Measurements from ENCODE around the gene SNRPA.
"Not testable (repeated sequence)": the region's sequence is repeated elsewhere in the genome, so short reads cannot be mapped to it uniquely, and the experiment has no call there.

Gene SNRPA

DNA sequence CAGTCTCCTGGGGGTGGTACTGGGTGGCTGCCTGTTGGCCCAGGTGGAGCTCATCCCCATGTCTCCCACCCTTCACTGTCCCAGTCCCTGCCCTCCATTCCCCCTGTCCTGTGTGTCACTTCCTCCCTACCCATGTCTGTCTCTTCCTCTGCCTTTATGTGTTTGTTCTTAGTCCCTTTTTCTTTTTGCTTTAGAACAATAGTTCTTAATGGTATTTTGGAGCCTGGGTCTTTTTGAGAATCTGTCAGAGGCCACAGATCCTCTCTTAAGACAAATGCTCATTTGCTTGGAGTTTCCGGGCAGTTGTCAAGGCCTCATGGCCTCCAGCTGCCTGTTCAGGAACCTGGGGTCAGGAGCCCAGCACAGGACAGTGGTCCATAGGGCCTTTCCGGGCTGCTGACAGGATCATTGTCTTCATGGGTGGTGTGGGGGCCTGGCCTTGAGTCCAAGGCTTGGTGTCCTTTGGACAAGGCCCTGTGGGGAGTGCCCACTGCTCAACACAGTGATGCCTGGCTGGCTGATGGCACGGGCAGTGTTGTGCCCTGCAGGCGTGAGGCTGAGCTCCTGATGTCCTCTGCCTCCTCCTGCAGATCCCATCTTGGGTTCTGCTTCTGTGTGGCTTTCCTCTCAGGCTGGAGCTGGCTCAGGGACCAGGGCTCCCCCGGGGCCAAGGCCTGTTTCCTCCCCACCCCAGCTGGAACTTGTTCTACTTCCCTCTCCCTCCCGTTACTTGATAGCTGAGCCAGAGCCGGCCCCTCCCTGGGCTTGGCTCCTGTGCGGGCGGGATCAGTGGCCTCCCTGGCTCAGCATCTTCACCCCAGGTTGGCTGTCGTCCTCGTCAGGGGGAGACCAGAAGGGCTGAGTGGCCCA, 51.5 kb downstream of the SNRPA start:
- no peak for DNase-seq

- DNase-seq: no peak
Measured at GRCh38 chr19:40803170-40803856, 52.3 kb downstream of the SNRPA start.

GRCh38 chr19:40803857-40804782, 53.1 kb downstream of the SNRPA start:
- DNase-seq: no peak

- no peak for DNase-seq
Measured at GRCh38 chr19:40804783-40805242, 53.8 kb downstream of the SNRPA start.

DNA sequence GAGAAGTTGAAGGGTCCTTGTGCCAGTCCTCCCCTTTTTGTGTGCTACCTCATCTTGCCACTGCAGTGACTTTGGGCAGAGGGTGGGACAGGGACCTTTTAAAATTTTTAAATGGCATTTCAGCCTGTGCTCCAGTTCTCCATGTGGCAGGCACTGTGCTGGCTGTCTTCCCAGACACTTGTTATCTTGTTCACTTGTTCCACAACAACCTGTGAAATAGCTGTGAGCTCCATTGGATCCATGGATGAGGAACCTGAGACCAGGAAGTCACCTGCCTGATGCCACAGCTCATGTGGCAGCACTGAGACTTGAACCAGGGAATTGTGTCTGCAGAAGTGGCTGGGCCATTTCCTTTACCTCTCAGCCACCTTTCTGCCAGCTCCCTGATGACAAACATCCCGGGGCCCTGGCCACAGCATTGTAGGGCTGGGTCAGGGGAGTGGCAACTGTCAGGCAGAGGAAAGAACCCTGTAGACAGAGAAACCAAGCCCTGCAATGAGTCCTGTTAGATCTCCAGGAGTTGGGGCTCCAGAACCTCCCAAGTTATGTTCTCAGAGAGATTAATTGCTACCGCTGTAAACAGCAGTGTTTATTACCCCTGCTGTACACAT, 54.4 kb downstream of the SNRPA start:
- DNase-seq: no peak

GRCh38 chr19:40806423-40807146, 55.6 kb downstream of the SNRPA start:
- peak; percentile 98 for DNase-seq

DNA sequence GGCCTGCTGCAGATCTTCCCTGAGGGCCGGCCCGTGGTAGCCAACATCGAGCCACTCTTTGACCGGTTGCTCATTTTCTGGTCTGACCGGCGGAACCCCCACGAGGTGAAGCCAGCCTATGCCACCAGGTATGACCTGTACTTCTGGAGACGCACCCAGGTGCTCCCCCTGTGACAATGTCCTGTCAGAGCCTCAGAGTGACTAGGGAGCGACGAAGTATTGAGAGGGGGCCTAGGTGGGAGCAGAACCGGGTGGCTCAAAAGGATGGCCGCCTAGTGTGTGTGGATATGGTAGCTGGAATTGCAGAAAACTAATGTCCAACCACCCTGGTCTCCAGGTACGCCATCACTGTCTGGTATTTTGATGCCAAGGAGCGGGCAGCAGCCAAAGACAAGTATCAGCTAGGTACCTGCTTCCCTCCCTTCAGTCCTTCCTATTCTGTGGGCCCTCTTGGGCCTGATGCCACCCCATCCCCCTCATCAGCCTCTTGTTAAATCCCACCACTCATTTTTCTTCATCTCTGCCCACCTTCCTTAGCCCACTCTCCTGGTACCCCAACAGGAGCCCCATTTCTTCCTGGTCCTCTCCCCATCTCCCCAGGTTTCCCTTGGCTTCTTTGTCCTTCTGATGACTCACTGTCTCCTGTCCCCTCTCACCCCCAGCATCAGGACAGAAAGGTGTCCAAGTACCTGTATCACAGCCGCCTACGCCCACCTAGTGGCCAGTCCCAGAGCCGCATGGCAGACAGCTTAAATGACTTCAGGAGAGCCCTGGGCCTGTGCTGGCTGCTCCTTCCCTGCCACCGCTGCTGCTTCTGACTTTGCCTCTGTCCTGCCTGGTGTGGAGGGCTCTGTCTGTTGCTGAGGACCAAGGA, 56.4 kb downstream of the SNRPA start:
- no peak for DNase-seq

- DNase-seq: no peak
Measured at GRCh38 chr19:40808021-40808325, 57.0 kb downstream of the SNRPA start.

GRCh38 chr19:40808497-40808896, 57.5 kb downstream of the SNRPA start:
- no peak for DNase-seq

DNA sequence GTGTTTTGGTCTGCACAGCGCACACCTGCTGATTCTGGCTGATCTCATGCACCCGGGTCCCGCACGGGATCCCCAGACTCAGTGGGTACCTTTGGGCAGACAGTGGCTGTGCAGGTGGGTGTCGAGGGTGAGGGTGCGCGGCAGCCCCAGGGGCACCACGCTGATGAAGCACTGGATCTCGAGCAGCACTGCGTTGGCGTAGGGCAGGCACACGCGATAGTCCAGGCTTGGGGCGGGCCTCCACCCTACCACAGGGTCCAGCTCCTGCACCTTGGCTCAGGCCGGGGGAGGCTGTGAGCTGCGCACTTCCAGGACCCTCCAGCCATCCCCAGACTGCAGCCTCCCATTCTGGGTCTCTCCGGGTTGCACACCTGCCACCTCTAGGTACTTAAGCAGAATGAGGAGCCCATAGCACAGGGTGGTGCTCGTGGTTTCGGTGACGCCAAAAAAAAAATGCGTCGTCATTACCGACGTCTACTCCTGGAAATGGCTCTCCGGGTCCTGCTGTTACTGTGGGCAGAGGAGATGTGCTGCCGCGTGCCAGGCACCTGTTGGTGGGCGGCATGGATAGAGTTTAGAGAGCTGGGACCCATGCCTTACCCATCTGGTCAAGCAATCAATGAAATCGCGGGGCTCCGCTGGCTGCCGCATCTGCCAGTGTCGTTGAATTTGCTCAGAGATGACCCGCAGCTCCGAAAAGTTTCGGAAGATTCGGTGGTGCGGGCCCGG, 58.5 kb downstream of the SNRPA start:
- DNase-seq: no peak

DNA sequence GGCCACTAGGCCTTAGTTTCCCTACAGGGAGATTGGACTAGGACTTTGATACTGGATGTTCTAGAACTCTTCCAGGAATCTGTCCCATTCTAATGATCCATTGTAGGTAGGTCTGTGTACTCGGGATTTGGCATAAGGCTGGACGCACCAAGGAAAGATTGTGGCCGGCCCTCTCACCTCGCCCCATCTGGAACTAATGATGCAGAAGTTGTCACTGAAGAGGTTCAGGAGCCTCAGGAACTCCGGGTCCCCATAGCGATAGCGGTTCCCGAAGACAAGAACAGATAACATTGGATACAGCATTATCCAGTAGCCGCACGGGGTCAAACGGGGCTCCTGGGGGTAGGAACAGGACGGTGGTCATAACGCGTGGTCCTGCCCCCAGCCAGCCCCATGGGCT, 59.2 kb downstream of the SNRPA start:
- no peak for DNase-seq

- peak; percentile 56 for DNase-seq
Measured at GRCh38 chr19:40810649-40811408, 59.8 kb downstream of the SNRPA start.

DNA sequence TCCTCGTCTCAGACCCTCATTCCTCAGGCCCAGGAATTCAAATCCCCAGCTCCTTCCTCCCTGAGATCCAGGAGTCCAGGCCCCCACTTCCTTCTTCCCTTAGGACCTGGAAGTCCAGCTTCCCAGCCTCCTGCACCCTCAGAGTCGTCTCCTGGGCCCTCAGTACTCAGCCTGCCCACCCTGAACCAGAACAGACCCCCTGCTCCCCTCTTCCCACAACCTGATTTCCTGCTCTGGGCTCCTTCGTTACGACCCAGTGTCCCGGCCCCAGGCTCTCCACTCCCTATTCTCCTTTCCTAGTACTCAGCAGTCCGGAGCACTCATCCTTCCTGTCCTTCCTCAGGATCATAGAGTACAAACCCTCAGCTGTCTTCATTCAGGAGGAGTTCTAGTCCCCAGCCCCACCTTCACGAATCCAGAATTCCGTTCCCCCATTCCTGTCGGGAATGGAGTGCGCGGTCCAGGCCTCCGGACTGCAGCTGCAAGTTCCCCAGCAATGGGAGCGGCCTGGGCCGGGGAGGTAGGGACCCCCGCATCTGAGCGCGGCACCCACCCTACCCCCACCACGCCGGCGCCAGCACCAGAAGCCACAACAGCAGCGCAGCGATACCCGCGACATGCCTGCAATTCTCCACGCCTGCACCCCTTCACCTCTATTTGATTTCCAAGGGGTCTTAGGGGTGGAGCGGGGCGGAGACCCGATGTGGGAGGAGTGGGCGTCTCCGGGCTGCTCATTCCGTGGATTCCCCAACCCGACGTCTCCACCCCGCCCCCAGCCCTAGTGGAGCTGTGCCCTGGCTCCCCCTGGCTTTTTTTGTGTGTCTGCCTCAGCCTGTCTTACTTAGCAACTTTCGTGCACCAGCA, 60.7 kb downstream of the SNRPA start:
- no peak for DNase-seq

GRCh38 chr19:40812571-40812970, 61.6 kb downstream of the SNRPA start:
- DNase-seq: not testable (repeated sequence)

DNA sequence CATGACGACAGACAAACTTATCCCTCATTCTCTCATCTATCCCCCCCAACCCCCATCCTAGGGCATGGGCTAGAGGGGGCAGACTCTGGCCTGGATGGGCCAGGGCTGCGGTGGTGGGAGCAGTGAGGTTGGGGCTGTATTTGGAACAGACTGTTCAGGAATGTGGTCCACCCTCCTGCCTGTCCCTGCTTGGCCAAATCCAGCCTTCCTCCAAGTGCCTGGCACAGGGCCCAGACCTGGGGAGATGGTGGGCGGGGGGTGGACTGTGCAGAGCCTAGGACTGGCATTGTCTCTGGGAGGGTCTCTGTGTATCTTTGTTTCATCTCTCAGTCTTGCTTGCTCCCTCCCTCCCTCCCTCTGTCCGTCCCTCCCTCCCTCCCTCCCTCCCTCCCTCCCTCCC, 62.2 kb downstream of the SNRPA start:
- no peak for DNase-seq
